Kidney (tissue), 14 donors: ENCODE measurements around the gene DHX30. TPM values are rescaled to one million over a fixed set of nuclear protein-coding genes. Genes with fewer than 3 reads are reported as not detected.

Experiments used
- DNase-seq, 5 donors: peaks; one replicate each; pipeline ENCODE4 v3.0.0-alpha.2; 2013 to 2020
- FAIRE-seq: peaks from 2 replicates; lab custom pipeline; 2012; peaks lifted over from hg19 to GRCh38; lab: Jason Lieb, UNC
- H3K27ac ChIP-seq, 2 donors: one replicate each; pipeline ENCODE4 v1.7.0; 2013; ENCODE audit warnings: low read depth in 2 of 2, low read length in 2 of 2, inconsistent platforms in 1 of 2
- H3K27me3 ChIP-seq: one replicate; pipeline ENCODE4 v1.7.1; 2013; ENCODE audit warnings: low read length, inconsistent platforms; ENCODE audit not compliant: control insufficient read depth, insufficient read depth
- H3K36me3 ChIP-seq, 3 donors: one replicate each; pipeline versions ENCODE4 v1.7.0 to v1.7.1; 2013; ENCODE audit warnings: low read length in 3 of 3, control low read depth in 1 of 3, inconsistent platforms in 1 of 3; ENCODE audit not compliant: insufficient read depth in 3 of 3, control insufficient read depth in 2 of 3
- H3K4me1 ChIP-seq, 3 donors: one replicate each; pipeline versions ENCODE4 v1.7.0 to v1.7.1; 2013; ENCODE audit warnings: low read length in 3 of 3, inconsistent platforms in 1 of 3, low read depth in 1 of 3; ENCODE audit not compliant: control insufficient read depth in 2 of 3, insufficient read depth in 2 of 3
- H3K4me3 ChIP-seq, 3 donors: one replicate each; pipeline versions ENCODE4 v1.7.0 to v1.8.1; 2013; ENCODE audit warnings: low read length in 3 of 3, control low read depth in 1 of 3, inconsistent platforms in 1 of 3
- H3K9ac ChIP-seq, 3 donors: one replicate each; pipeline versions ENCODE4 v1.7.0 to v1.7.1; 2013; ENCODE audit warnings: low read length in 3 of 3, control low read depth in 1 of 3, inconsistent platforms in 1 of 3
- H3K9me3 ChIP-seq, 3 donors: one replicate each; pipeline versions ENCODE4 v1.7.0 to v1.7.1; 2013; ENCODE audit warnings: low read length in 3 of 3, control low read depth in 1 of 3, inconsistent platforms in 1 of 3; ENCODE audit not compliant: control insufficient read depth in 2 of 3, insufficient read depth in 1 of 3
- intact Hi-C: fragments of 100-400 bp; cut with DNase I; formaldehyde crosslinking; loops from one replicate; pipeline ENCODE4 v1.11.1; 2022
- polyA plus RNA-seq: library from polyadenylated mRNA; stranded (reverse); fragments of 350-450 nt; fragmentation: Illumina TruSeq; extraction: RNeasy Lipid Tissue Mini Kit (QIAGEN cat#74804); gene quantifications from one replicate; pipeline ENCODE4 v1.2.3, GENCODE V29; 2014; ENCODE audit warnings: low read depth, low replicate concordance; ENCODE audit not compliant: insufficient read depth
- total RNA-seq: library from RNA; stranded (reverse); fragmentation: NEBNext Ultra II Directional; extraction: Animal tissue kit (Norgen Biotek cat#: 25700); gene quantifications from one replicate; pipeline ENCODE4 v1.2.1, GENCODE V29; 2021
- TF ChIP-seq, protein P1 (sequence below): IDR thresholded peaks from 3 replicates; pipeline ENCODE4 v1.5.1; 2012; ENCODE audit warnings: mild to moderate bottlenecking, moderate library complexity, borderline replicate concordance; ENCODE audit not compliant: insufficient read depth; ENCODE audit errors: extremely low read depth
- donor health status: control.
- donor health status: control.
- donor health status: control.
- donor health status: control.
- donor health status: control.
- donor health status: DM: yes; HTN: yes; CAD: no.
- donor health status: Normal renal cell carcinoma (clear cell type).

The DHX30 gene
- total and polyA plus RNA-seq, 2 donors from 2014 or later: 37.8 to 59.7 TPM

DNA sequence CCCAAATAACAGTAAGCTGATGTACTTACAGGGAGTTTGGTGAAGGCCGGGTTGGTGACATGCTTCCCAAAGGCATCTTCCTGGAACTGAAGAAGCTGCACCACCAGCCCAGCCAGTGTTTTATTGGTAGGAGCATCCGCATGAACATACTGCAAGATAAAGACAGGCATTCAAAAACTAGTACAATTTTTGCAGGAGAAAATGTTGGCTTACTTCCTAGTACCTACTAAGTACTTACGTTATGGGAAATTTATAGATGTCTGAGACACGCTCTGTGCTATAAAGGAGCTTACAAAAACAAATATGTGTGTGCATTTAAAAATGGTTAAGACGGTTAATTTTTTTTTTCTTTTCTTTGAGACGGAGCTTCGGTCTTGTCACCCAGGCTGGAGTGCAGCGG lies 30.1 kb upstream of the DHX30 start:
- Histone ChIP-seq H3K4me1 (no peaks in the 10 kb centered on the region), H3K27me3 (no peaks in the 10 kb centered on the region), H3K9ac (no peak overlapping the region), H3K4me3 (no peak overlapping the region), H3K36me3 (no peaks in the 10 kb centered on the region), H3K27ac (no peak overlapping the region), H3K9me3 (no peaks in the 10 kb centered on the region)
- TF ChIP-seq, protein P1, sequence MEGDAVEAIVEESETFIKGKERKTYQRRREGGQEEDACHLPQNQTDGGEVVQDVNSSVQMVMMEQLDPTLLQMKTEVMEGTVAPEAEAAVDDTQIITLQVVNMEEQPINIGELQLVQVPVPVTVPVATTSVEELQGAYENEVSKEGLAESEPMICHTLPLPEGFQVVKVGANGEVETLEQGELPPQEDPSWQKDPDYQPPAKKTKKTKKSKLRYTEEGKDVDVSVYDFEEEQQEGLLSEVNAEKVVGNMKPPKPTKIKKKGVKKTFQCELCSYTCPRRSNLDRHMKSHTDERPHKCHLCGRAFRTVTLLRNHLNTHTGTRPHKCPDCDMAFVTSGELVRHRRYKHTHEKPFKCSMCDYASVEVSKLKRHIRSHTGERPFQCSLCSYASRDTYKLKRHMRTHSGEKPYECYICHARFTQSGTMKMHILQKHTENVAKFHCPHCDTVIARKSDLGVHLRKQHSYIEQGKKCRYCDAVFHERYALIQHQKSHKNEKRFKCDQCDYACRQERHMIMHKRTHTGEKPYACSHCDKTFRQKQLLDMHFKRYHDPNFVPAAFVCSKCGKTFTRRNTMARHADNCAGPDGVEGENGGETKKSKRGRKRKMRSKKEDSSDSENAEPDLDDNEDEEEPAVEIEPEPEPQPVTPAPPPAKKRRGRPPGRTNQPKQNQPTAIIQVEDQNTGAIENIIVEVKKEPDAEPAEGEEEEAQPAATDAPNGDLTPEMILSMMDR: no peak
- intact Hi-C loops: no loop called here
- no peak for DNase-seq
- no peak for FAIRE-seq

DNA sequence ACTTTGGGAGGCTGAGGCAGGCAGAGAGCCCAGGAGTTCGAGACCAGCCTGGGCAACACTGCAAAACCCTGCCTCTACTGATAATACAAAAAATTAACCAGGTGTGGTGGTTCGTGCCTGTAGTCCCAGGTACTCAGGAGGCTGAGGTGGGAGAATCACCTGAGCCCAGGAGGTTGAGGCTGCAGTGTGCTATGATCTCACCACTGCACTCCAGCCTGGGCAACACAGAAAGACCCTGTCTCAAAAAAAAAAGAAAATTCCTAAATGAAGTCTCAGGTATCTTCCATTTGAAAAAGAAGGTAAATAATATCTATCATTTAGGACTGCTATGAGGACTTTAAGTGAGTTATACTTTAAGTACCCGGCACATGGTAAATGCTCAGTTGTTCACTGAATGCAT lies 24.2 kb upstream of the DHX30 start:
- Histone ChIP-seq H3K27ac (no peak overlapping the region), H3K36me3 (no peaks in the 10 kb centered on the region), H3K4me1 (no peaks in the 10 kb centered on the region), H3K9me3 (no peaks in the 10 kb centered on the region), H3K4me3 (no peak overlapping the region), H3K27me3 (no peaks in the 10 kb centered on the region), H3K9ac (no peak overlapping the region)
- no peak for DNase-seq
- no peak for FAIRE-seq
- intact Hi-C loops: no loop called here
- TF ChIP-seq, protein P1: no peak

- TF ChIP-seq, protein P1: no peak
- intact Hi-C loops: loop anchor here (10.0 kb wide), 1 partner anchor 256 kb away; no protein-coding TSS in a partner anchor
- H3K27ac ChIP-seq: peak overlapping the region; percentile 95 to 97
- H3K4me1 ChIP-seq: no peaks in the 10 kb centered on the region
- H3K4me3 ChIP-seq: peak overlapping the region; percentile 78 to 93 (median 90)
- peak in 3 of 5 donors; percentile 66 to 84 (median 80) for DNase-seq
- FAIRE-seq: no peak
- H3K27me3 ChIP-seq: no peaks in the 10 kb centered on the region
- H3K9me3 ChIP-seq: no peaks in the 10 kb centered on the region
- H3K36me3 ChIP-seq: no peaks in the 10 kb centered on the region
- H3K9ac ChIP-seq: peak overlapping the region; percentile 44 to 90 (median 68)
Observed at GRCh38 chr3:47780741-47781684, 21.9 kb upstream of the DHX30 start.
